Measurements from ENCODE around the gene SRRM3.

GRCh38 chr7:76272851-76273497 lies 71.3 kb downstream of the SRRM3 start:
- TF ChIP-seq POLR2AphosphoS5 (IDR thresholded peaks at IDR 0.05) (no peak), POLR2A (IDR thresholded peaks at IDR 0.05) (no peak)
